HUES64 (cell line): ENCODE results near the gene ATP8A1.

Experiments
- H3K27ac ChIP-seq: 2 replicates; pipeline ENCODE4 v1.7.0; 2013; ENCODE audit warnings: low read depth, low read length, inconsistent platforms
- H3K27me3 ChIP-seq: 2 replicates; pipeline ENCODE4 v1.6.1; 2013; ENCODE audit warnings: mild to moderate bottlenecking, low read length; ENCODE audit not compliant: insufficient read depth
- H3K36me3 ChIP-seq: 2 replicates; pipeline ENCODE4 v1.6.1; 2013; ENCODE audit warnings: mild to moderate bottlenecking, low read length; ENCODE audit not compliant: insufficient read depth
- H3K4me1 ChIP-seq: 2 replicates; pipeline ENCODE4 v1.6.1; 2013; ENCODE audit warnings: mild to moderate bottlenecking, low read length, moderate library complexity; ENCODE audit not compliant: insufficient read depth
- H3K4me3 ChIP-seq: 2 replicates; pipeline ENCODE4 v1.5.1; 2013; ENCODE audit warnings: mild to moderate bottlenecking, low read length, moderate library complexity
- H3K9ac ChIP-seq: 2 replicates; pipeline ENCODE4 v1.6.1; 2013; ENCODE audit warnings: mild to moderate bottlenecking, low read depth, low read length
- H3K9me3 ChIP-seq: 2 replicates; pipeline ENCODE4 v1.6.1; 2013; ENCODE audit warnings: low read depth, low read length; ENCODE audit not compliant: insufficient read depth
- WGBS: fragments of 150-250, 120-280 bp; methylation state at CpG from one replicate; pipeline ENCODE4 v1.1.7; 2013; ENCODE audit warnings: missing lambda C conversion rate; 5-methylcytosine and 5-hydroxymethylcytosine counted together

Gene ATP8A1

DNA sequence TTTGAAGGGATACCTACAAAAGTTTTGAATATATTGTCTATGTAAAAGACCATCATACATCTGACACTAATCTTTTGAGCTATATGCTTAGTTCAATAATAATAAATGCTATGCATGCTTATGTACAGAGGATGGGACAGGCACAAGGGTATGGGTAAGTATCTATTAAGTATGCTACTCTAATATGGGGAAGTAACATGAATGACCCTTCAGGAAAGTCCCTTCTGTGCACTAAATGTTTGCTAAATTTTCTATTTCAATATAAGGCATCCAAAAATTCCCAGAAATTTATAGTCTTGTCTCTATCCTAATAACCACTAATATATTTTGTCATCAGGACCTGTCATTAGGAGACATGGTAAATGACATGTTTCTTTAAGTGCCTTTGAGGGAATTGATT, 19.0 kb downstream of the ATP8A1 start:
- no peaks in the 10 kb centered on the region for H3K9me3 ChIP-seq
- no peak overlapping the region for H3K9ac ChIP-seq
- H3K27me3 ChIP-seq: no peaks in the 10 kb centered on the region
- no peaks in the 10 kb centered on the region for H3K36me3 ChIP-seq
- H3K4me1 ChIP-seq: peaks cover 4% of the 10 kb centered on the region; the same call in 1 of the 2 replicates
- no peak overlapping the region for H3K4me3 ChIP-seq
- no peak overlapping the region for H3K27ac ChIP-seq

DNA sequence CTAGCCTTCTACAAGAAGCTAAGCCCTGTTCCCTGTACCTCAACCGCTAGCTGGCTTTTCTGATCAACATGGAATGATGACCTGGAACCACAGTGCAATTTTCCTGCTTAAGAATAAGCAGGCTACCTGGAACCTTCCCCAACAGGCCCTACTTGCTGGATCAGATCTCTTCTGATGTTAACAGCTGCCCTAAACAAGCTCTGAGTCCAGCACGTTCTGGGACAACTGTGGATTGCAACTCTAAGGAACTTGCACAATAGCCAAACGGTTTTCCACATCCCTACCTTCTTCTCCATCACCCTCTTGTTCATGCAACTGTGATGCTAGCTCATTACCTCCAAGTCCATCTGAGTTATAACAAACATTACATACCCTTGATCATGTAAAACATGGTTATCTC, 19.8 kb downstream of the ATP8A1 start:
- H3K9ac ChIP-seq: no peak overlapping the region
- 88% methylated on average over 3 of the region's 3 CpGs for WGBS
- H3K36me3 ChIP-seq: no peaks in the 10 kb centered on the region
- no peaks in the 10 kb centered on the region for H3K27me3 ChIP-seq
- H3K4me3 ChIP-seq: no peak overlapping the region
- no peaks in the 10 kb centered on the region for H3K9me3 ChIP-seq
- H3K27ac ChIP-seq: no peak overlapping the region
- H3K4me1 ChIP-seq: peaks cover 4% of the 10 kb centered on the region; the same call in 1 of the 2 replicates

DNA sequence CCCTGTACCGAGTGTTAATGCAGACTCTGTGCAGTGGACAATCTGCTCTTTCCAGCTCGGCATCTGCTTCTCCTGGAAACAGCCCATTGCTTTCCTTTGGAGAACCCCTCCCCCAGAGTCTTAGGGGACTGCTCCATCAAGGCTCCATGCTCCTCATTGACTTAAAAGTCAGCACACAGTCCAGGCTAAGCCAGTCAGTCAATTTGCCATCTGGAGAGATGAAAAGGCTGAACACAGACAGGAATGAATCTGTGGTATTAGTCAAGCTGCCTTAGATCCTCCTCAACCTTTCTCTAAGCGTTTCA, 20.3 kb downstream of the ATP8A1 start:
- Histone ChIP-seq H3K4me3 (no peak overlapping the region), H3K4me1 (peaks cover 4% of the 10 kb centered on the region; the same call in 1 of the 2 replicates), H3K27me3 (no peaks in the 10 kb centered on the region), H3K27ac (no peak overlapping the region), H3K9me3 (no peaks in the 10 kb centered on the region), H3K9ac (no peak overlapping the region), H3K36me3 (no peaks in the 10 kb centered on the region)
- 90% methylated on average over 2 of the region's 3 CpGs for WGBS

DNA sequence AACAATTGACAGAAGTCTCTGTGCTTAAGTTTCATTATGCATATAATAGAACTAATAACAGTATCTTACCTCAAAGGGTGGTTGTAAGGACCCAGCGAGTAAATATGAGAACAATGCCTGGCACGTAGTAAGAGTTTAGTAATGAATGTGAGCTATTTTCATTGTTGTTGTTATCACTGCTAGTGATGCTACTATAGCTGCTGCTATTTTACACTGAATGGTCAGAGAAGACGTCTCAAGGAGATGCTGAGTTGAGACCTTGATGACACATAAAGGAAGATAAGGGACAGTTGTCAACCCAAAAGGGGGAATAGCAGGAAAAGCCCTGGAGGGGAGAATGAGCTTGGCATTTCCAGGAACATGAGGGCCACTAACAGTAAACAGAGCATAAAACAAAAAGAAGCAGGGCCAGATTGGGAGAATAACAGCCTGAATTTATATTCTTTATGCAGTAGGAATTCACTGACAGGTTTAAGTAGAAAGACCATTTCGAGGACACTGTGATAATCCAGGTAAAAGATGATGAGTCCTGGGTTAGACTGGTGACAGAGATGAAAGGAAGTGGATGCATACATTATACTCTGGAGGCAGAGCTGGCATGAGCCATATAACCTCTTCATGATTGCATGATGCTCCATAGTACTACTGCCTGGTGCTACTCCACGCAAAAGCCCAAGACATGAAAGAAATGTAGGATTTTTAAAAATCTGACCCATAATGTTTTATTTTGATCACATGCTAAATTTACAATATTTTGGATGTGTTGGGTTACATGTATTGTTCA, 23.1 kb downstream of the ATP8A1 start:
- Histone ChIP-seq H3K9ac (no peak overlapping the region), H3K27ac (no peak overlapping the region), H3K27me3 (no peaks in the 10 kb centered on the region), H3K4me3 (no peak overlapping the region), H3K9me3 (no peaks in the 10 kb centered on the region), H3K36me3 (no peaks in the 10 kb centered on the region), H3K4me1 (peaks cover 4% of the 10 kb centered on the region; the same call in 1 of the 2 replicates)
- WGBS: 77% methylated on average over 5 of the region's 5 CpGs

DNA sequence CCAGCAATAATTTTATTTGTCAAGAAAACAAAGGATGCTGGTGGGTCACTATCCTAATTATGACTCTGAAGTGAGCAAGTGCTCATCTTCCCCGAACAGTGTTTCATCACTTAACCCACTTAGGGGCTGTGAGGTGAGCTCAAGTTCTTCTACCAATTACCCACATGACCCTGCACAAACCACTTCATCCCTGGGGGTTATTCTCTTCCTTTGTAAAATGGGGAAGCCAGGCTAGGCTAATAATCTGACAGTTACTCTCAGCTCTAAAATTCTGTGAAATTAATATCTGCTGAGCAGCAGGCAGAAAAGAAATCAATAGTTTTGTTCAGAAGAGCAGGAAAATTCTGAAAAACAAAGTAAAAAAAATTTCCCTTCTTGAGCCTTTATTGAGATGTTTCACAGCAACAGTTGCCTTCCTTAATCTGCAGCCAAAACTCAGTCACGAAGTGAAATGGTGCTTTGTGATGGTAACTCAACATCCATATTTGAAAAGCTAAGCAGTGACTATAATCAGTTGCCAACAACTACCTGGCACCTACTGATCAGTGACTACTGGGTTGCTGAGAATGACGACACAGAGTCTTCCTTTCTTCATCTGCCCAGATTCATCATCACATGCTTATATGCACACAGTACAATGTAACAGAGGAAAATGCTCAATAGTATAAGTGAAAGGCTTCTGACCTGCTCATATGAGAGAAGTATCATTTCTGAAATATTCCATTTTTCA, 24.1 kb downstream of the ATP8A1 start:
- H3K9ac ChIP-seq: no peak overlapping the region
- H3K9me3 ChIP-seq: no peaks in the 10 kb centered on the region
- no peaks in the 10 kb centered on the region for H3K27me3 ChIP-seq
- H3K4me3 ChIP-seq: no peak overlapping the region
- no peak overlapping the region for H3K27ac ChIP-seq
- WGBS: 93% methylated on average over 3 of the region's 3 CpGs
- no peaks in the 10 kb centered on the region for H3K36me3 ChIP-seq
- H3K4me1 ChIP-seq: peaks cover 4% of the 10 kb centered on the region; the same call in 1 of the 2 replicates

DNA sequence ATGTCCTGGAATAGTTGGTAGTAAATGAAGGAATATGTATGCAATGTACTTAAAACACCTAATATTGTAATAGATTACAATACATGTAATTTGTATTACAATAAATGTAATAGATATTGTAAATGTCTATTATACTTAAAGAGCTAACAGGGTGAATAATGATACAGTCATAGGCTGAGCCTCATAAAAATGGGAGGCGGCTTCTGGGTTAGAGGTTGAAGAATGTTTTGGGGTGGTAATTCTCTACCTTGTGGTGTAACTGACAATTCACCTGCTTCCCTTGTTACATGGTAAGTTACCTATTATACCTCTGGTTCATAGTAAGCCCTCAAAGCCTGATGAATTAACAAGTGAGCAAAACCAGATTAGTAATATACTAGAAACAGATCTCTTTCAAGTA, 26.0 kb downstream of the ATP8A1 start:
- 90% methylated on average over 1 of the region's 1 CpG for WGBS
- no peaks in the 10 kb centered on the region for H3K27me3 ChIP-seq
- no peak overlapping the region for H3K9ac ChIP-seq
- H3K4me3 ChIP-seq: no peak overlapping the region
- peaks cover 4% of the 10 kb centered on the region; the same call in 1 of the 2 replicates for H3K4me1 ChIP-seq
- H3K9me3 ChIP-seq: no peaks in the 10 kb centered on the region
- H3K36me3 ChIP-seq: no peaks in the 10 kb centered on the region
- no peak overlapping the region for H3K27ac ChIP-seq

DNA sequence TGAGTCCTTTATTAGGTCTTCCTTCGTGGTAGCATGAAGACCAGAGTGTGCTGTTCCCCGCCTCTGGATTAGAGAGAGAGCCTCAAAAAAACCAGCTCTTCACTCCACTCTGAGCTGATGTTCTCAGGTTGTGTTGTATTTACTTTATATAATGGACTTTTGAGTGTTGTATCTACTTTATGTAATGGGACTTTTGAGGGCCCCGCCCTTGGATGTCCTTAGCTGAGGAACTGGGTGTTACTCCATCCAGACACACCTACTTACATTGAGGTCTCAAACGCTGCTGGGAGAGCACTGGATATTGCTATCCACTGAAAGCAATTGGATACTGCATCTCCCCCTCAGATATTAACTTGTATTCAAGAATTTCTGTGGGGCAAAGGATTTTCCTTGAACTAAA, 28.2 kb downstream of the ATP8A1 start:
- Histone ChIP-seq H3K36me3 (no peaks in the 10 kb centered on the region), H3K4me1 (peaks cover 3% of the 10 kb centered on the region; the same call in 1 of the 2 replicates), H3K27me3 (no peaks in the 10 kb centered on the region), H3K4me3 (no peak overlapping the region), H3K9me3 (no peaks in the 10 kb centered on the region), H3K27ac (no peak overlapping the region), H3K9ac (no peak overlapping the region)
- 94% methylated on average over 4 of the region's 4 CpGs for WGBS

DNA sequence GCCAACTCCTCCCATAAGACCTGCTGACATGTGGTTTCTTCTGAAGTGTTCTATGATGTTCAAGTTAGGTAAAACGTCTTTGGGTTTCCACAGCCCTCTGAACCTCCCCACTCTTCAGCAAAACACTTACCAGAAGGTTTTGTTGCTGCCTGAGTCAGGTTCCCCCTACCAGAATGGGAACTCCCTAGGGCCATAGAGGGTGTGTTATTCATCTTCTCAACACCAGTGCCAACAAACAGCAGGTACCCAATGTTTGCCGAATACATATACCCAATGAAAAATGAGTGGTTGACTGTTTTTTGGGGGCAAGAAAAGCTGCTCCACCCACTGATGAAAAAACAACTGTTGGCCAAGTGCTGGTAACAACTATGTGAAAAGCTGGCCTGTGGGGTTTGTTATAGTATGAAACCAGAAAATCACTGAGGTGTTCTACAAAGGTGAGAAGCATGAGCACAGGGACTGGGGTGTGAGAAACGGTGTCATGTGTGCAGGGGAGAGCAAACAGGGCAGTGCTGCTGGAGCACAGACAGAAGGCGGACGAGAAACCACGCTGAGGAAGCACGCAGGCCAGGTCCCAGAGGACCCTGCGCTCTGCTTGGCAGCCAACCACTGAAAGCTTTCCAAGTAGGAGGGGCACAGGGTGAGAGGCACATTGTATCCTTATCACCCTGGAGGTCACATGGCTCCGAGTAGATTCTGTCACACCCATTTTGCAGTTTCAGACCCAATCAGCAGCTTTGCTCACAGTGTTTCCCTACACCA, 28.8 kb downstream of the ATP8A1 start:
- Histone ChIP-seq H3K36me3 (no peaks in the 10 kb centered on the region), H3K27ac (no peak overlapping the region), H3K4me1 (no peaks in the 10 kb centered on the region), H3K9me3 (no peaks in the 10 kb centered on the region), H3K4me3 (no peak overlapping the region), H3K27me3 (no peaks in the 10 kb centered on the region), H3K9ac (no peak overlapping the region)
- 83% methylated on average over 8 of the region's 9 CpGs for WGBS

DNA sequence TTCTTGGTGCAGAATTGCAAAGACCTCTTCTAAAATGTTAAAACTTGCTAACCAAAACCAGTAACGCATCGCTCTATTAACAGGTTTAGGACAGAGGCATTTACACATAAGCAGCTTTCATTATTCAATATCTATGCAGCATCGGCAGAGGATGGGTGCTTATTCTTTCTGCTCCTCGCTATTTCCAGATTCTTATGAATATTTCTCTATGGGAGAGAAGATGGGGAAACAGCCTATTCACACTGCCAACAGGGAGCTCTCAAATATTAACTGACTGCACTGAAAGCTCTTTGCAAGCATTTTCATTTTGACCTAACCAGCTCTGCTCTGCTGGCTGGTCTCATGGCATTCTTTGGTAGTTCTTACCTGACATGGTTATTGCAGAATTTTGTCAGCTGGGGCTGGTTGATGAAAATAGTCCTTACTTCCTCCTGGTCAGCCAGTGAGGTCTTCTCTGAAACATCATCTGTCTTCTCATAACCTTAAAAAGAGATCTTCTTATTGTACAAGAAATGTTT, 30.2 kb downstream of the ATP8A1 start:
- H3K27ac ChIP-seq: no peak overlapping the region
- no peak overlapping the region for H3K9ac ChIP-seq
- no peaks in the 10 kb centered on the region for H3K36me3 ChIP-seq
- no peak overlapping the region for H3K4me3 ChIP-seq
- no peaks in the 10 kb centered on the region for H3K4me1 ChIP-seq
- H3K27me3 ChIP-seq: no peaks in the 10 kb centered on the region
- 82% methylated on average over 4 of the region's 4 CpGs for WGBS
- no peaks in the 10 kb centered on the region for H3K9me3 ChIP-seq

DNA sequence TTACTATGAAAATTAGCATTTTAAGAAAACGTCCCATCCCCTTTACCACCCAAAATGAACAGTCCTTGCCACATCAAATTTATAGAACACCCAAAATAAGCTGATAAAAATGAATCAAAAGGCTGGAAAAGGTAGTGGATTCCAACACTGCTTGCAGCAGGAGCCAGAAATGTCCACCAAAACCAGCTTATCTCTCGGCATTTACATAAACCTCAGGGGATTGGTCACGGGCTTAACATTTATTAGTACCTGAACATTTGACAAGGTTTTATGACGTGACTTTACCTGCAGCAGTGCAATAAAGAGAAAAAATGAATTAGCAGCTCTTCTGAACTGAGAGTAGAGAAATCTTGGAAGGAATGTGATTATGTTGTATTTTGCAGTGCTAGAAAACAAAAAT, 31.6 kb downstream of the ATP8A1 start:
- Histone ChIP-seq H3K36me3 (no peaks in the 10 kb centered on the region), H3K27ac (no peak overlapping the region), H3K4me3 (no peak overlapping the region), H3K9me3 (no peaks in the 10 kb centered on the region), H3K4me1 (no peaks in the 10 kb centered on the region), H3K27me3 (no peaks in the 10 kb centered on the region), H3K9ac (no peak overlapping the region)
- WGBS: 80% methylated on average over 4 of the region's 4 CpGs

DNA sequence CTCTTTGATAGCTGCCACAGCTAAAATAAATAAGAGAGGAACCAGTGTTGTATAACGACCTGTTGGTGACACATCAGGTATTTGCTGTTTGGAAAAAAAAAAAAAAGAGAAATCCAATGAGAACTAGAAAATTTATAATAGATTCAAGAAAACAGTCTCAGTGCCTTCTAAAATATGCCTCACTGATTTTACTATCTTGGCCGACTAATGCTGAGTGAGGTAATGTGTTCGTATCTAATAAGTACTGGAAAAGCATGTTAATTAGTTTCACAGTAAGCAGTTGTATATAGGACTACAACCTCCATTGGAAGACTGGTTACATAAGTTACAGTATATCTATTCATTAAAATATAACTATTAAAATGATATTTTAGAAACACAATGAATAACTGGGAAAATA, 32.4 kb downstream of the ATP8A1 start:
- Histone ChIP-seq H3K4me1 (no peaks in the 10 kb centered on the region), H3K36me3 (no peaks in the 10 kb centered on the region), H3K4me3 (no peak overlapping the region), H3K27me3 (no peaks in the 10 kb centered on the region), H3K9ac (no peak overlapping the region), H3K27ac (no peak overlapping the region), H3K9me3 (no peaks in the 10 kb centered on the region)
- 71% methylated on average over 1 of the region's 3 CpGs for WGBS
